NCI-H1436 treated with DMSO at 0.1 percent for 48 hours (cell line): ENCODE data around the gene MGAT3.

Experiments used
- DNase-seq: peaks from one replicate; lab custom pipeline; 2025; lab: John Stamatoyannopoulos, UW

Gene MGAT3

DNA sequence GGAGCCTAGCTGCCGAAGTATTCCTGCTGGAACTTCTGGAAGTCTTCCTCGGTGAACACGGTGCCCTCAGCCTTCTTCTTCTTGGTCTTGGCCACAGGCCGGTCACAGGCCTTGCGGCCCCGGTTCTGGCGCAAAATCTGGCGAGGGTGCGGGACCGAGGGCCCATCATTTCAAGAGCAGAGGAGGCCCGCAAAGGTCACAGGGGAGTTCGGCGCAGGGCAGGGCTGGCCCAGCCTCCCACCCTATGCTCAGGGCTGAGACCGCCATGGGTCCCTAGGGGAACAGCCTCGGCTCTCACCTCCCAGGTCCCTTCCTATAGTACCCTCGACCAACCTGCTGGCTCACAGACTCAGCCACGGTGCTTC is 72.7 kb downstream of the MGAT3 start:
- no peak for DNase-seq

DNA sequence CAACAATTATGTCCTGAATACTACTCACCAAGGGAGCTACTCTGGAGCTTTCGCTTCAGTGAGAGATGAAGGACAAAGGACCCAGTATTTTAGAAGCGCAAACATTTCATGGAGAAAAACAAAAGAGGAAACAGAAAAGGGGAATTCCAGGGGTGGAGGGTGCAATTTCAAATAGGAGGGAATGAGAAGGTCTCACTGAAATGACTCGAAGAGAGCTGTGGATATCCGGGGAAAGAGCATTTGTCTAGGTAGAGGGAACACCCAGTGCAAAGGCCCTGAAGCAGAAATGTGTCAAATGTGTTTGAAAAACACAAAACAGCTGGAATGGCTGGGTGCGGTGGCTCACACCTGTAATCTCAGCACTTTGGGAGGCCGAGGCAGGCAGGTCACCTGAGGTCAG is 73.3 kb downstream of the MGAT3 start:
- no peak for DNase-seq

DNA sequence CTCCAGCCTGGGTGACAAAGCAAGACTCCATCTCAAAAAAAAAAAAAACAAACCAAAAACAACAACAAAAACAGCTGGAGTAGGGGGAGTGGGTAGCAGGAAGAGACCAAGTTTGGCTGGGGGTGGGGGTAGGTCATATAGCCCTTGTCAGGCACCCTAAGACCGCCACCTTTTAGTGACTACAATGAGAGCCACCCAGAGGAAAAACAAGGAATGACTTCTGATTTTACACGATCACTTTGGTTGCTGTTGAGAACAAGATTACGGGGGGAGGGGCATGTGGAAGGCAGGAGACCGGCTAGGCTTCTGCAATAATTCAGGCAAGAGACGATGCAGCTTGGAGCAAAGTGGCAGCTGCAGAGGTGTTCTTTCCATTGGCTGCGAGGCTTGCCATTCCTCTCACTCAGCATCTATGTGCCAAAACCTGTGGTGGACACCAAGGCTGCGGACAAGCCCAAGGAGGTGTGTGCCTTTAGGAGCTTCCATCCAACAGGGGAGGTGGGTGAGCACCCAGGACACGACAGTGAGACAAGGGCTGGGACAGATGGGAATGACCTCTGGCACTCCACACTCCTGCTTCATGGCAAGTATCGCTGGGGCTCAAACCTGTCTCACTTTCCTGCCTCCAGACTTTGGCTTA is 74.0 kb downstream of the MGAT3 start:
- DNase-seq, result no peak

DNA sequence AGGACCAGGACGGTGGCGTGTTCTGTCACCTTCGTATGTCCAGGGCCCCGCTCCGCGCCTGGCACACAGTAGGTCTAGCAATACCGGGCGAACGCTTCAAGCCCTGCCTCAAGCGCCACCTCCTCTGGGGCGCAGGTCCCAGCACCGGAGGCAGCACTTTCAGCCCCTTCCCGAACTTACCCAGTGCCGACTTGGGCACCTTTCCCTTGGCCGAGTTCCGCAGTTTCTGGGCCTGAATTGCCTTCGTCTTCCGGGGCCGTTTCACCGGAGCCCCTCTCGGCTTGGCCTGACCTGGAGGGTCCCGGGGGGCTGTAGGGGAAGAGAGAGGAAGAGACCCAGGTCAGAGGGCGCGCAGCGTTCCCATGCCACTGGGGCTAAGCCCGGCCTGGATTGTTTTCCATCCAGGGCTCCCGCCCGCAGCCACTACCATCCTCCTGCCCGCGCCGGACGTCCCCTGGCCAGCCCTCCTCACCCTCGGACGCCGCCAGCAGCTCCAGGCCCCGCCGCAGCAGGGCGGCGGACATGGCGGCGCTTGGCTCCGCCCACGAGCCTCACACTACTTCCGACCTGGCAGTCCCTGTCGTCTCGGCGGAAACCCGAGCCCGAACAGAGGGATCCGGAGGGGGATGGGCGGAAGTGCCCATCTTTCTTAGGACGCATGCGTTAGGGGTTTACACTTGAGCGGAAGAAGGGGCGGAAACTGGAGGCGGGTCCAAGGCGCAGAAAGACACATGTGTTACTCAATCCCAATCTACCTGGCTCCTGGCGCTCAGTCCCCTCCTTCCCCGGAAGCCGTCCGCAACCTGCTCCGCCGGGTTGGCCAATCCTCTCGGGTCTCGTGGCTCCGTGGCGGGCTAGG is 75.6 kb downstream of the MGAT3 start, which contains the start of gene RPS19BP1:
RPS19BP1 (minus strand) TSS at position 534 of the 859 bp plus-strand sequence; CDS start at position 524, 10 bp downstream.
- DNase-seq, result peak; percentile 98

DNA sequence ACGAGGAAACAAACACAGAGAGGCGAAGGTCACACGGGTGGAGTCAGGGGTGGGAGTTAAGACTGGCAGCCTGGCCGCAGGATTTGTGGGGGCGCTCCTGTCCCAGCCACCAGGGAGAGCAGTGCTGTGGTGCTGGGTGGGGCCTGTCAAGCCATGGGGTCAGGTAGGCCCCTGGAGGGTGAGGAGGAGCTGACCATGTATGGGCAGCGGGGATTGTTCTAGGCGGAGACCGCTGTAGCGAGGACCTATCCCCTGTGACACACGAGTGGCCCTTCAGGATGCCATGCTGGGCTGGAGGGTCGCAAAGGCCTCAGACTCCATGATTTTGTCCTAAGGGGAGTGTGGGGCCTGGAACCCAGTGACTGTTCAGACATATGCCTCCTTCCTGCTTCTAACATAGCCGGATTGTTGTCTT is 77.3 kb downstream of the MGAT3 start:
- DNase-seq, result no peak

DNA sequence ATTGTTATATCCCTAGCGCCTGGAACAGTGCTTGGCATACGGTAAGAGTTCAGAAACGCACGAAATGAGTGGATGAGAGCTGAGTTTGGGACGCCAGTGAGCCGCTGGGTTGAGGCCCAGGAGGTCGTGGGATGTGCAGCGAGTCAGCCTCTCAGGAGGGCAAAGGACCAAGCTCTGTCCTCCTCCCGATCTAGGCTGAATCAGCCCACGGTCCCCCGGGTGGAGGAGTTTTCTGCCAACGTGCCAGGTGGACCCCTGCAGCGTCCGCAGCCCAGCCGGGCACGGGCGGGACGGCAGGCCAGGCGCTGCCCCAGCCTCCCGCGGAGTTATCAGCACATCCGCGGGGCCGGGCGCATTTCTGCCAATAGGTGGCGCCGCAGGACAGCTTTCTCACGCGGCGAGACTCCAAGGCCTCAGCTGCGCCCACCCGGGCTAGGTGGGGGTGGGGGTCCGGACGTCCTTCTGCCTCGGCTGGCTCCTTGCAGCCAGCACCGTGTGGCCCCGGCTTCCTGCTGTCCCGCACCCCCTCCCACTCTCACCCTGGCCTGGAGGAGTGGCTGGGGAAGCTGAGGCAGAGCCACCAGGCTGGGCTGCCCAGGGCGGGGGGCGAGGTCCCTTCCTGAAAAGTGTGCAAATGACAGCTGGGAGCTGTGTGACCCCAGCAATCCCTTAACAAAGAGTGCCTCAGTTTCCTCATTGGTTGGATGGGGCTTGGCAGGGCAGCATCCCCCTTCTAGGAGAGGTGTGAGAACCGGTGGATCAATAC is 78.0 kb downstream of the MGAT3 start:
- no peak for DNase-seq

DNA sequence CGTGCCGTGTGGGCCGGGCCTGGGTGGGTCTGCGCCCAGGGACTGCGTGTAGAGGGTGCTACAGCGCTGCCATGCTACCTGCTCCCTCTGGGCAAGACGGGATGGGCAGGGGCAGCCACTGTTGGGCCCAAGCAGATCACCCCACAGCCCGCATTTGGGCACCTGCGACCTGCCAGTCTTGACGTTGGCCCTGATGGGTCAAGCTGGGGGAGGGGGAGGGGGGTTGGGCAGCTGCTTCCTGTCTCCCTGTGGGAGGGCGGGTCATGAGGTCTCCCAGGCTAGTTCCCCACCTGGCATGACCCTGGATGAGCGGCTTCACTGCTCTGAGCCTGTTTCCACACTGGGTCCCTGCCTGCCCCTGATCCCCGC is 78.5 kb downstream of the MGAT3 start:
- DNase-seq, result no peak

DNA sequence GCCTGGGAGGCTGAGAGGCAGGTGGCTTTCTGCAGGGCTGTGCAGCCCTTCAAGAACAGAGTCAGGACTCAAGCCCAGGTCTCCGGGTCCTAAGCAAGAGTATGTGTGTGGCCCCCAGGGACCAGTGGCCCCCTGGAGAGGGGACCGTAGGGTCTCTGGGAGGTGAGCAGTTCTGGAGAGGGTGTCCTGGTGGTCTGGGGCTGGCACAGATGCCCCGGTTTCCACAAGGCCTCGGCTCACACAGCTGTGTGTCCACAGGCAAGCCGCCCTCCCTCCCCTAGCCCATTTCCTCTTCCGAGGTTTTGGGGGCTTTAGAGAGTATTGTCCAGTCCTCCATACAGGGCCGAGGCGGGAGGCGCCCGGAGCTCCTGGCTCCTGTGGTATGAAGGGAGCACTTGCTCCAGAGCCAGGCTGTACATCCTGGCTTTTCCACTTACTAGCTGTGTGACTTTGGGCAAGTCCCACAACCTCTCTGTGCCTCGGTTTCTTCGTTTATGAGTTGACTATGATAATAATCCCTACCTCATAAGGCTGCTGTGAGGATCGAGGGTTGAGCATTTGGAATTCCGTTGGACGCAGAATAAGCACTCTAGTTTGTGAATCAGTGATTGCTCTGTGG is 79.1 kb downstream of the MGAT3 start:
- no peak for DNase-seq

DNA sequence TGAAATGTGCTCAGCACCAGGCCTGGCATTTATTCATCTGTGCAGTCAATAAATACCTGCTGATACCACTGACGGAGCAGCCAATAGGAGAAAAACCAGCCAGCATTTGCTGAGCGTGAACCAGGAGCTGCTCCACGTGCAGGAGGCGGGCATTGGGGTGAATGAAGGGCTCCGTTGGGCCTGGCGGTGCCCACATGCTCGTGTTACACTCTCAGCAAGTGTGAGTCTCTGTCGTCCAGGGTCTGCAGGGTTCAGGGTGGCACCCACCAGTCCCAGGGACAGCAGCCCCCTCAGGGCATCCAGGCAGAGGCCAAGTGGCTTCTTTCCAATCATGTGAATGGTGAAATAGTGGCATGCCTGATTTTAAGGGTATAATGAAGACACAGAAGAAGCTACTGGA is 79.9 kb downstream of the MGAT3 start:
- DNase-seq, result no peak

DNA sequence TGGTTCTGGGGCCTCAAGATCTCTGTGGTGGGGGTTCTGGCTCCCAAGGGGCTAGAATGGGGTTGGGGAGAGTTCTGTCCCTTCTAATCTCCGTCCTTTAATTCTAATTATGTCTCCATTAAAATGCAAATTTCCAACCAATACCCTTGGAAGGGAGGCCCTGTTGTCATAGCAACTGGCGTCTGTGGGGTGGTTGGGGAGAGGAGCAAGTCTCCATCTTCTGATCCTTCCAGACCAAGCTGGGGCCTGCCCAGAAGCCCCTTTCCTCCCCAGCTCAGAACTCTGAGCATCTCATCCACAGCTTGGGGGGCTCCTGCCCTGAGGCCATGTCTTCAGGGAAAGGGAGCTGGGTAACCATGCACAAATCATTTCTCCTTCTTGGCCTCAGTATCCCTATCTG is 81.2 kb downstream of the MGAT3 start:
- no peak for DNase-seq
